HCT116 (cell line): ENCODE measurements around the gene PRPF8.

Experiments used
- CTCF ChIP-seq, 3 experiments: fragments of 200-600 bp in 1 of 3; sonication (generic) in 1 of 3; IDR thresholded peaks in 2 of 3; conservative IDR thresholded peaks in 1 of 3; 2 replicates each; pipeline ENCODE4 v1.5.1; 2012 to 2017; ENCODE audit warnings: low read depth in 2 of 3, low read length in 2 of 3, antibody characterized with exemption in 1 of 3, borderline replicate concordance in 1 of 3, control low read depth in 1 of 3, mild to moderate bottlenecking in 1 of 3, mixed read lengths in 1 of 3, mixed run types in 1 of 3, moderate library complexity in 1 of 3; ENCODE audit not compliant: insufficient read depth in 1 of 3
- EZH2 ChIP-seq: fragments of 200-600 bp; sonication (generic); IDR thresholded peaks from 2 replicates; pipeline ENCODE4 v1.6.1; 2017; ENCODE audit warnings: antibody characterized with exemption, mixed run types
- JUND ChIP-seq: IDR thresholded peaks from 2 replicates; pipeline ENCODE4 v1.6.1; 2012
- MAX ChIP-seq: IDR thresholded peaks from 2 replicates; pipeline ENCODE4 v1.6.1; 2012
- POLR2A ChIP-seq: IDR thresholded peaks from 2 replicates; pipeline ENCODE4 v1.7.0; 2011; ENCODE audit warnings: borderline replicate concordance; ENCODE audit not compliant: insufficient read depth, insufficient read length; ENCODE audit errors: extremely low read depth
- POLR2AphosphoS5 ChIP-seq: IDR thresholded peaks from 2 replicates; pipeline ENCODE4 v1.6.1; 2011; ENCODE audit warnings: mild to moderate bottlenecking, low read depth, low read length, moderate library complexity
- RAD21 ChIP-seq: IDR thresholded peaks from 2 replicates; pipeline ENCODE4 v1.6.1; 2012; ENCODE audit warnings: low read depth, mild to moderate bottlenecking
- REST ChIP-seq: IDR thresholded peaks from 2 replicates; pipeline ENCODE4 v1.6.1; 2012; ENCODE audit warnings: low read depth
- SRF ChIP-seq: IDR thresholded peaks from 2 replicates; pipeline ENCODE4 v1.6.1; 2012; ENCODE audit warnings: low read depth
- ZBTB33 ChIP-seq: IDR thresholded peaks from 2 replicates; pipeline ENCODE4 v1.6.1; 2011; ENCODE audit warnings: mild to moderate bottlenecking, low read length, moderate library complexity; ENCODE audit not compliant: insufficient replicate concordance; ENCODE audit errors: extremely low read depth
- ZFX ChIP-seq: fragments of 450-650 bp; IDR thresholded peaks from 2 replicates; pipeline ENCODE4 v1.6.1; 2017

- TF ChIP-seq POLR2A = no peak
- no peak for TF ChIP-seq CTCF (IDR thresholded peaks at IDR 0.05 in 2 of 3, conservative IDR thresholded peaks at IDR 0.05 in 1 of 3; ENCODE audit: borderline replicate concordance in 1 of 3, insufficient read depth in 1 of 3, low read depth in 2 of 3, low read length in 2 of 3)
- TF ChIP-seq MAX = no peak
- TF ChIP-seq EZH2 = no peak
- no peak for TF ChIP-seq POLR2AphosphoS5
- no peak for TF ChIP-seq ZBTB33
- TF ChIP-seq RAD21 = no peak
- TF ChIP-seq ZFX = no peak
- no peak for TF ChIP-seq SRF
- TF ChIP-seq REST = no peak
- TF ChIP-seq JUND = no peak
These were observed 49.1 kb upstream of the PRPF8 start for GRCh38 chr17:1733759-1734158.
